Measurements from ENCODE around the gene ST3GAL4.

Gene ST3GAL4

GRCh38 chr11:126424471-126425039 is 69.1 kb downstream of the ST3GAL4 start:
- DNase-seq (ENCODE audit: low spot score) = no peak

GRCh38 chr11:126426106-126426505 is 70.6 kb downstream of the ST3GAL4 start:
- DNase-seq (ENCODE audit: low spot score) = no peak

- DNase-seq (ENCODE audit: low spot score) = no peak
Measured at GRCh38 chr11:126426820-126427749, 71.6 kb downstream of the ST3GAL4 start.

GRCh38 chr11:126430581-126431335 is 75.3 kb downstream of the ST3GAL4 start:
- no peak for DNase-seq (ENCODE audit: low spot score)

GRCh38 chr11:126431401-126432064 is 76.0 kb downstream of the ST3GAL4 start:
- DNase-seq (ENCODE audit: low spot score) = no peak

GRCh38 chr11:126432065-126432461 is 76.6 kb downstream of the ST3GAL4 start:
- DNase-seq (ENCODE audit: low spot score) = no peak

GRCh38 chr11:126432525-126432924 is 77.0 kb downstream of the ST3GAL4 start:
- DNase-seq (ENCODE audit: low spot score) = no peak

GRCh38 chr11:126433244-126433846 is 77.9 kb downstream of the ST3GAL4 start:
- no peak for DNase-seq (ENCODE audit: low spot score)

- DNase-seq (ENCODE audit: low spot score) = no peak
Measured at GRCh38 chr11:126433989-126434949, 78.8 kb downstream of the ST3GAL4 start.

- DNase-seq (ENCODE audit: low spot score) = no peak
Measured at GRCh38 chr11:126434950-126435335, 79.5 kb downstream of the ST3GAL4 start.

GRCh38 chr11:126436209-126436755 is 80.8 kb downstream of the ST3GAL4 start:
- DNase-seq (ENCODE audit: low spot score) = no peak

GRCh38 chr11:126437731-126438130 is 82.2 kb downstream of the ST3GAL4 start:
- no peak for DNase-seq (ENCODE audit: low spot score)

- no peak for DNase-seq (ENCODE audit: low spot score)
Measured at GRCh38 chr11:126438272-126438671, 82.8 kb downstream of the ST3GAL4 start.

- no peak for DNase-seq (ENCODE audit: low spot score)
Measured at GRCh38 chr11:126438691-126439090, 83.2 kb downstream of the ST3GAL4 start.

GRCh38 chr11:126440276-126440675 is 84.8 kb downstream of the ST3GAL4 start:
- DNase-seq (ENCODE audit: low spot score) = no peak

- DNase-seq (ENCODE audit: low spot score) = peak; percentile 74
Measured at GRCh38 chr11:126440792-126441514, 85.5 kb downstream of the ST3GAL4 start.

- no peak for DNase-seq (ENCODE audit: low spot score)
Measured at GRCh38 chr11:126443120-126443519, 87.6 kb downstream of the ST3GAL4 start.

- no peak for DNase-seq (ENCODE audit: low spot score)
Measured at GRCh38 chr11:126444072-126444471, 88.6 kb downstream of the ST3GAL4 start.

GRCh38 chr11:126446581-126446980 is 91.1 kb downstream of the ST3GAL4 start:
- DNase-seq (ENCODE audit: low spot score) = no peak

- DNase-seq (ENCODE audit: low spot score) = no peak
Measured at GRCh38 chr11:126450198-126450597, 94.7 kb downstream of the ST3GAL4 start.
